Measurements from ENCODE around the gene SLC4A4. TPM values are rescaled to one million over a fixed set of nuclear protein-coding genes. Genes with fewer than 3 reads are reported as not detected.

The SLC4A4 gene
- total and polyA plus RNA-seq, 2 of the 8 experiments (the other 6 are each of a cell fraction or from before 2014, with no cell fraction given): 0.67 to 2.8 TPM

GRCh38 chr4:71518283-71518989, 179.6 kb downstream of the SLC4A4 start (continued):
- no peak for TF ChIP-seq CREB1 (IDR thresholded peaks at IDR 0.05)
- no peak for TF ChIP-seq SRF (IDR thresholded peaks at IDR 0.05; ENCODE audit: low read depth, low read length)
- TF ChIP-seq SIRT6 (IDR thresholded peaks at IDR 0.05; ENCODE audit: low read length): no peak
- no peak for TF ChIP-seq SIX5 (IDR thresholded peaks at IDR 0.05; ENCODE audit: low read depth, low read length)
- no peak for TF ChIP-seq NRF1 (IDR thresholded peaks at IDR 0.05; ENCODE audit: low read depth, low read length)
- TF ChIP-seq SIN3A (conservative IDR thresholded peaks at IDR 0.05 in 1 of 2, IDR thresholded peaks at IDR 0.05 in 1 of 2; ENCODE audit: low read depth in 1 of 2, low read length in 2 of 2): no peak
- no peak for TF ChIP-seq POU5F1 (IDR thresholded peaks at IDR 0.05; ENCODE audit: low read depth, low read length)
- no peak for TF ChIP-seq RFX5 (IDR thresholded peaks at IDR 0.05; ENCODE audit: borderline replicate concordance, low read depth, low read length)
- no peak for TF ChIP-seq KDM5A (IDR thresholded peaks at IDR 0.05; ENCODE audit: low read length)
- TF ChIP-seq TCF12 (IDR thresholded peaks at IDR 0.05; ENCODE audit: low read depth, low read length): no peak

Measured in H1 (cell line).